ENCODE data around the gene ARHGEF7. TPM values are rescaled to one million over a fixed set of nuclear protein-coding genes. Genes with fewer than 3 reads are reported as not detected.

The ARHGEF7 gene
- total and polyA plus RNA-seq, 8 donors: 11.6 to 126 (median 49.7) TPM

- H3K27ac ChIP-seq: peak overlapping the region in 1 of 5 donors; percentile 35
- no peak for DNase-seq
- H3K9me3 ChIP-seq: no peaks in the 10 kb centered on the region
- intact Hi-C loops (cut with DNase I; ENCODE audit: low total_unique reads): no loop called here
- peaks cover 0 to 23% (median 9%) of the 10 kb centered on the region in 3 donors for H3K27me3 ChIP-seq
- WGBS, 5 donors: 42 to 59% (median 52%) methylated on average over 3 of the region's 3 CpGs
- H3K4me3 ChIP-seq: no peak overlapping the region
- TF ChIP-seq POLR2AphosphoS5 (IDR thresholded peaks at IDR 0.05): no peak
- TF ChIP-seq EP300 (IDR thresholded peaks at IDR 0.05): no peak
- TF ChIP-seq CTCF (IDR thresholded peaks at IDR 0.05): no peak
- no peaks in the 10 kb centered on the region for H3K36me3 ChIP-seq
- no peaks in the 10 kb centered on the region for H3K4me1 ChIP-seq
Observed at GRCh38 chr13:111143865-111144540, 28.9 kb downstream of the ARHGEF7 start.

GRCh38 chr13:111145071-111145470 lies 30.0 kb downstream of the ARHGEF7 start:
- Histone ChIP-seq H3K4me3 (no peak overlapping the region), H3K36me3 (no peaks in the 10 kb centered on the region), H3K9me3 (no peaks in the 10 kb centered on the region), H3K27ac (no peak overlapping the region), H3K27me3 (peaks cover 0 to 17% (median 6%) of the 10 kb centered on the region in 3 donors), H3K4me1 (no peaks in the 10 kb centered on the region)
- 63 to 79% (median 70%) methylated on average over 7 of the region's 7 CpGs for WGBS, 5 donors
- intact Hi-C loops (cut with DNase I; ENCODE audit: low total_unique reads): no loop called here
- TF ChIP-seq EP300 (IDR thresholded peaks at IDR 0.05): no peak
- TF ChIP-seq POLR2A (IDR thresholded peaks at IDR 0.05): no peak
- TF ChIP-seq POLR2AphosphoS5 (IDR thresholded peaks at IDR 0.05): no peak
- no peak for TF ChIP-seq CTCF (IDR thresholded peaks at IDR 0.05)
- no peak for DNase-seq

DNA sequence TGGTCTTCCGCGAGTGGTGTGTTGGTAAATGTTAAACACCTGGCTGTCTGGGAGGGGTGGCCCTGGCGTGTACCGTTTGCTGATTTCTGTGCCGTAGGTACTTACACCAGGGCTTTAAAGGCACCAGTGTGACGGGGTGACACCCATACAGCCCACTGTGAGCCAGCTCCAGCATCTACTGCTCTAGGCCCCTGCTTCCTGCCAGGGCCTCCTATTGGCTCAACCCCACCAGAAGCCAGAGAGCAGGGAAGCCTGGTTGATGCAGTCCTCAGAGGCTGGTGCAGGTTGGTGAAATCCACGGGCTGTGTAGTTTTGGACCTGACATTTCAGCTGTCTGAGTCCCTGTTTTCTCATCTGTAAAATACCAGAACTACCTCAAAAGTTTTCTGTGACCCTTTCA lies 30.4 kb downstream of the ARHGEF7 start:
- Histone ChIP-seq H3K36me3 (no peaks in the 10 kb centered on the region), H3K4me3 (no peak overlapping the region), H3K4me1 (no peaks in the 10 kb centered on the region), H3K27ac (no peak overlapping the region), H3K27me3 (peaks cover 0 to 17% (median 6%) of the 10 kb centered on the region in 3 donors), H3K9me3 (no peaks in the 10 kb centered on the region)
- TF ChIP-seq EP300 (IDR thresholded peaks at IDR 0.05): no peak
- TF ChIP-seq POLR2A (IDR thresholded peaks at IDR 0.05): no peak
- TF ChIP-seq POLR2AphosphoS5 (IDR thresholded peaks at IDR 0.05): no peak
- TF ChIP-seq CTCF (IDR thresholded peaks at IDR 0.05): no peak
- intact Hi-C loops (cut with DNase I; ENCODE audit: low total_unique reads): no loop called here
- DNase-seq: no peak
- 74 to 88% (median 82%) methylated on average over 6 to 7 of the region's 7 CpGs for WGBS, 5 donors

GRCh38 chr13:111152844-111153243 lies 37.7 kb downstream of the ARHGEF7 start:
- 6 to 21% (median 9%) methylated on average over 11 of the region's 11 CpGs for WGBS, 5 donors
- Histone ChIP-seq H3K27me3 (no peaks in the 10 kb centered on the region), H3K4me3 (peak overlapping the region; percentile 84 to 97 (median 87)), H3K36me3 (no peaks in the 10 kb centered on the region), H3K4me1 (peaks cover 15 to 46% (median 38%) of the 10 kb centered on the region in 4 donors), H3K27ac (peak overlapping the region; percentile 97 to 99 (median 98)), H3K9me3 (no peaks in the 10 kb centered on the region)
- intact Hi-C loops (cut with DNase I; ENCODE audit: low total_unique reads): loop anchor here (10.0 kb wide), 1 partner anchor 72 kb away; no protein-coding TSS in a partner anchor
- peak in 1 of 2 donors; percentile 70 for DNase-seq
- TF ChIP-seq POLR2A (IDR thresholded peaks at IDR 0.05) (no peak), EP300 (IDR thresholded peaks at IDR 0.05) (no peak), CTCF (IDR thresholded peaks at IDR 0.05) (no peak), POLR2AphosphoS5 (IDR thresholded peaks at IDR 0.05) (no peak)

Measured in stomach (tissue), 9 donors.